Ishikawa (cell line): Measurements from ENCODE around the gene SNTG2.

ENCODE experiments used
- CEBPB ChIP-seq: IDR thresholded peaks from 2 replicates; pipeline ENCODE4 v1.6.1; 2012
- EGR1 ChIP-seq: IDR thresholded peaks from 2 replicates; pipeline ENCODE4 v1.6.1; 2012
- RAD21 ChIP-seq: IDR thresholded peaks from 2 replicates; pipeline ENCODE4 v1.6.1; 2012; ENCODE audit warnings: low read depth
- TAF1 ChIP-seq: IDR thresholded peaks from 2 replicates; pipeline ENCODE4 v1.6.1; 2012; ENCODE audit warnings: low read depth, mild to moderate bottlenecking
- YY1 ChIP-seq: IDR thresholded peaks from 2 replicates; pipeline ENCODE4 v1.6.1; 2012; ENCODE audit warnings: low read depth
- TF ChIP-seq, protein P1 (sequence below): IDR thresholded peaks from 2 replicates; pipeline ENCODE4 v1.6.1; 2012; ENCODE audit warnings: low read depth, mild to moderate bottlenecking
- TF ChIP-seq, protein P2 (sequence below): IDR thresholded peaks from 2 replicates; pipeline ENCODE4 v1.6.1; 2012

DNA sequence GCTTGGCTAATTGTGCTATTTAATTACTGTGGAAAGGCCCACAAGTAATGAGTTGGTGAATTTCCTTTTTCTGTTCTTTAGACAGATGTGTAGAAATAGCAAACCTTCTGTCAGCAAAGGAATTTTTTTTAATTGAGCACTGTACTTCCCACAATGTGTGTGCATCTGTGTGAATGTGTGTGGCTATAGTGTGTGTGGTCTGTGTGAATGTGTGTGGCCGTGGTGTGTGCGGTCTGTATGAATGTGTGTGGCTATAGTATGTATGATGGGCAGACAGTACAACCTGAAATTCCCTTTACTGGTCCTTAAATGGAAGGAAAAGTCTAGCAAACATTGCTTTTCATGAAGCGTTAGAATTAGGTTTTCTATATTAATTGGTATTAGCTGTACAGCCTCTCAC is 259.1 kb downstream of the SNTG2 start:
- TF ChIP-seq, protein P1, sequence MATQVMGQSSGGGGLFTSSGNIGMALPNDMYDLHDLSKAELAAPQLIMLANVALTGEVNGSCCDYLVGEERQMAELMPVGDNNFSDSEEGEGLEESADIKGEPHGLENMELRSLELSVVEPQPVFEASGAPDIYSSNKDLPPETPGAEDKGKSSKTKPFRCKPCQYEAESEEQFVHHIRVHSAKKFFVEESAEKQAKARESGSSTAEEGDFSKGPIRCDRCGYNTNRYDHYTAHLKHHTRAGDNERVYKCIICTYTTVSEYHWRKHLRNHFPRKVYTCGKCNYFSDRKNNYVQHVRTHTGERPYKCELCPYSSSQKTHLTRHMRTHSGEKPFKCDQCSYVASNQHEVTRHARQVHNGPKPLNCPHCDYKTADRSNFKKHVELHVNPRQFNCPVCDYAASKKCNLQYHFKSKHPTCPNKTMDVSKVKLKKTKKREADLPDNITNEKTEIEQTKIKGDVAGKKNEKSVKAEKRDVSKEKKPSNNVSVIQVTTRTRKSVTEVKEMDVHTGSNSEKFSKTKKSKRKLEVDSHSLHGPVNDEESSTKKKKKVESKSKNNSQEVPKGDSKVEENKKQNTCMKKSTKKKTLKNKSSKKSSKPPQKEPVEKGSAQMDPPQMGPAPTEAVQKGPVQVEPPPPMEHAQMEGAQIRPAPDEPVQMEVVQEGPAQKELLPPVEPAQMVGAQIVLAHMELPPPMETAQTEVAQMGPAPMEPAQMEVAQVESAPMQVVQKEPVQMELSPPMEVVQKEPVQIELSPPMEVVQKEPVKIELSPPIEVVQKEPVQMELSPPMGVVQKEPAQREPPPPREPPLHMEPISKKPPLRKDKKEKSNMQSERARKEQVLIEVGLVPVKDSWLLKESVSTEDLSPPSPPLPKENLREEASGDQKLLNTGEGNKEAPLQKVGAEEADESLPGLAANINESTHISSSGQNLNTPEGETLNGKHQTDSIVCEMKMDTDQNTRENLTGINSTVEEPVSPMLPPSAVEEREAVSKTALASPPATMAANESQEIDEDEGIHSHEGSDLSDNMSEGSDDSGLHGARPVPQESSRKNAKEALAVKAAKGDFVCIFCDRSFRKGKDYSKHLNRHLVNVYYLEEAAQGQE, result no peak
- no peak for TF ChIP-seq YY1
- TF ChIP-seq, protein P2, sequence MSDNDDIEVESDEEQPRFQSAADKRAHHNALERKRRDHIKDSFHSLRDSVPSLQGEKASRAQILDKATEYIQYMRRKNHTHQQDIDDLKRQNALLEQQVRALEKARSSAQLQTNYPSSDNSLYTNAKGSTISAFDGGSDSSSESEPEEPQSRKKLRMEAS, result no peak
- TF ChIP-seq TAF1, result no peak
- no peak for TF ChIP-seq RAD21
- no peak for TF ChIP-seq EGR1
- no peak for TF ChIP-seq CEBPB
